Measurements from ENCODE around the gene DENND1A.

DENND1A gene

GRCh38 chr9:123617952-123618678, 311.8 kb downstream of the DENND1A start:
- H3K9me3 ChIP-seq (ENCODE audit: control insufficient read depth, low read length): no peaks in the 10 kb centered on the region
- H3K27ac ChIP-seq: no peak overlapping the region
- no peak overlapping the region for H3K9ac ChIP-seq
- no peak overlapping the region for H3K4me2 ChIP-seq (ENCODE audit: low read length)
- no peaks in the 10 kb centered on the region for H3K27me3 ChIP-seq (ENCODE audit: control insufficient read depth, insufficient read depth, low read length)
- no peaks in the 10 kb centered on the region for H3K79me2 ChIP-seq
- no peaks in the 10 kb centered on the region for H3K36me3 ChIP-seq (ENCODE audit: control insufficient read depth, insufficient read depth, low read length)
- H3K4me3 ChIP-seq (ENCODE audit: low read depth, low read length): no peak overlapping the region
- TF ChIP-seq CTCF (IDR thresholded peaks at IDR 0.05): no peak
- H2AFZ ChIP-seq: no peak overlapping the region
- no peaks in the 10 kb centered on the region for H3K4me1 ChIP-seq

- no peaks in the 10 kb centered on the region for H3K36me3 ChIP-seq (ENCODE audit: control insufficient read depth, insufficient read depth, low read length)
- no peak overlapping the region for H3K27ac ChIP-seq
- H3K9ac ChIP-seq: no peak overlapping the region
- TF ChIP-seq CTCF (IDR thresholded peaks at IDR 0.05): no peak
- no peak overlapping the region for H3K4me3 ChIP-seq (ENCODE audit: low read depth, low read length)
- H3K9me3 ChIP-seq (ENCODE audit: control insufficient read depth, low read length): no peaks in the 10 kb centered on the region
- no peaks in the 10 kb centered on the region for H3K4me1 ChIP-seq
- H3K4me2 ChIP-seq (ENCODE audit: low read length): no peak overlapping the region
- H2AFZ ChIP-seq: no peak overlapping the region
- H3K79me2 ChIP-seq: no peaks in the 10 kb centered on the region
- H3K27me3 ChIP-seq (ENCODE audit: control insufficient read depth, insufficient read depth, low read length): no peaks in the 10 kb centered on the region
Observed at GRCh38 chr9:123617286-123617685, 312.6 kb downstream of the DENND1A start.

GRCh38 chr9:123616707-123617106, 313.2 kb downstream of the DENND1A start:
- H3K4me1 ChIP-seq: no peaks in the 10 kb centered on the region
- no peak overlapping the region for H3K27ac ChIP-seq
- H3K9me3 ChIP-seq (ENCODE audit: control insufficient read depth, low read length): no peaks in the 10 kb centered on the region
- H3K79me2 ChIP-seq: no peaks in the 10 kb centered on the region
- TF ChIP-seq CTCF (IDR thresholded peaks at IDR 0.05): no peak
- no peak overlapping the region for H2AFZ ChIP-seq
- no peaks in the 10 kb centered on the region for H3K36me3 ChIP-seq (ENCODE audit: control insufficient read depth, insufficient read depth, low read length)
- no peak overlapping the region for H3K4me3 ChIP-seq (ENCODE audit: low read depth, low read length)
- H3K9ac ChIP-seq: no peak overlapping the region
- no peak overlapping the region for H3K4me2 ChIP-seq (ENCODE audit: low read length)
- H3K27me3 ChIP-seq (ENCODE audit: control insufficient read depth, insufficient read depth, low read length): no peaks in the 10 kb centered on the region

GRCh38 chr9:123615381-123615780, 314.5 kb downstream of the DENND1A start:
- no peak overlapping the region for H2AFZ ChIP-seq
- H3K4me1 ChIP-seq: no peaks in the 10 kb centered on the region
- no peak overlapping the region for H3K27ac ChIP-seq
- H3K9ac ChIP-seq: no peak overlapping the region
- H3K79me2 ChIP-seq: no peaks in the 10 kb centered on the region
- TF ChIP-seq CTCF (IDR thresholded peaks at IDR 0.05): no peak
- no peaks in the 10 kb centered on the region for H3K36me3 ChIP-seq (ENCODE audit: control insufficient read depth, insufficient read depth, low read length)
- no peaks in the 10 kb centered on the region for H3K27me3 ChIP-seq (ENCODE audit: control insufficient read depth, insufficient read depth, low read length)
- no peak overlapping the region for H3K4me2 ChIP-seq (ENCODE audit: low read length)
- H3K4me3 ChIP-seq (ENCODE audit: low read depth, low read length): no peak overlapping the region
- H3K9me3 ChIP-seq (ENCODE audit: control insufficient read depth, low read length): no peaks in the 10 kb centered on the region
